ENCODE measurements around the gene TADA3.

DNA sequence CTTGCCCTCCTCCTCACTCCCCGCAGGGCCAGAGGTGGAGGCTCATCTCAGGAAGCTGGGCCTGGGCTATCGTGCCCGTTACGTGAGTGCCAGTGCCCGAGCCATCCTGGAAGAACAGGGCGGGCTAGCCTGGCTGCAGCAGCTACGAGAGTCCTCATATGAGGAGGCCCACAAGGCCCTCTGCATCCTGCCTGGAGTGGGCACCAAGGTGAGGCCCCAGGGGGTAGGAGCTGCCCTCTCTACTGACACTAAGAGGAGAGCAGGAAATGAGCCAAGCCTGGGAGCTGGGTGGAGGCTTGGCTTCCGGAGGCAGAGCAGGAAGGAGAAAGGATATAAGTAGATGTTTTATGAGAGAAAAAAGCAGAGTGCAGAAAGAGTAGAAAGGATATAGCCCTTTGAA is 37.6 kb downstream of the TADA3 start:
- TF ChIP-seq, protein P1, sequence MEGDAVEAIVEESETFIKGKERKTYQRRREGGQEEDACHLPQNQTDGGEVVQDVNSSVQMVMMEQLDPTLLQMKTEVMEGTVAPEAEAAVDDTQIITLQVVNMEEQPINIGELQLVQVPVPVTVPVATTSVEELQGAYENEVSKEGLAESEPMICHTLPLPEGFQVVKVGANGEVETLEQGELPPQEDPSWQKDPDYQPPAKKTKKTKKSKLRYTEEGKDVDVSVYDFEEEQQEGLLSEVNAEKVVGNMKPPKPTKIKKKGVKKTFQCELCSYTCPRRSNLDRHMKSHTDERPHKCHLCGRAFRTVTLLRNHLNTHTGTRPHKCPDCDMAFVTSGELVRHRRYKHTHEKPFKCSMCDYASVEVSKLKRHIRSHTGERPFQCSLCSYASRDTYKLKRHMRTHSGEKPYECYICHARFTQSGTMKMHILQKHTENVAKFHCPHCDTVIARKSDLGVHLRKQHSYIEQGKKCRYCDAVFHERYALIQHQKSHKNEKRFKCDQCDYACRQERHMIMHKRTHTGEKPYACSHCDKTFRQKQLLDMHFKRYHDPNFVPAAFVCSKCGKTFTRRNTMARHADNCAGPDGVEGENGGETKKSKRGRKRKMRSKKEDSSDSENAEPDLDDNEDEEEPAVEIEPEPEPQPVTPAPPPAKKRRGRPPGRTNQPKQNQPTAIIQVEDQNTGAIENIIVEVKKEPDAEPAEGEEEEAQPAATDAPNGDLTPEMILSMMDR (conservative IDR thresholded peaks at IDR 0.05; ENCODE audit: low read length): no peak
- TF ChIP-seq EZH2phosphoT487 (IDR thresholded peaks at IDR 0.05; ENCODE audit: borderline replicate concordance, low read depth, low read length): no peak
